Endodermal cell (in vitro differentiated cells): ENCODE measurements around the gene DSG1. TPM values are rescaled to one million over a fixed set of nuclear protein-coding genes. Genes with fewer than 3 reads are reported as not detected.

Experiments used
- DNase-seq: peaks from one replicate; pipeline ENCODE4 v3.0.0-alpha.2; 2017
- H3K27ac ChIP-seq: 2 replicates; pipeline ENCODE4 v1.5.1; 2013; ENCODE audit warnings: mild to moderate bottlenecking, low read depth, low read length, moderate library complexity
- H3K27me3 ChIP-seq: 2 replicates; pipeline ENCODE4 v1.6.1; 2013; ENCODE audit warnings: mild to moderate bottlenecking, low read length, moderate library complexity; ENCODE audit not compliant: insufficient read depth, control insufficient read depth, poor library complexity, severe bottlenecking
- H3K36me3 ChIP-seq: 2 replicates; pipeline ENCODE4 v1.7.0; 2013; ENCODE audit warnings: mild to moderate bottlenecking, low read length, moderate library complexity; ENCODE audit not compliant: control insufficient read depth, insufficient read depth
- H3K4me1 ChIP-seq: one replicate; pipeline ENCODE4 v1.7.0; 2013; ENCODE audit warnings: low read length; ENCODE audit not compliant: control insufficient read depth, insufficient read depth
- H3K4me3 ChIP-seq: 2 replicates; pipeline ENCODE4 v1.5.1; 2013; ENCODE audit warnings: mild to moderate bottlenecking, low read length, moderate library complexity
- H3K9ac ChIP-seq: 2 replicates; pipeline ENCODE4 v1.6.1; 2013; ENCODE audit warnings: mild to moderate bottlenecking, low read length, moderate library complexity; ENCODE audit not compliant: poor library complexity, severe bottlenecking; ENCODE audit errors: extremely low read depth
- H3K9me3 ChIP-seq: 2 replicates; pipeline ENCODE4 v1.6.1; 2013; ENCODE audit warnings: mild to moderate bottlenecking, low read length, moderate library complexity; ENCODE audit not compliant: control insufficient read depth
- H3K27ac Mint-ChIP-seq: 2 replicates; pipeline ENCODE4 v1.8.0; 2020; ENCODE audit warnings: mixed read lengths
- H3K27me3 Mint-ChIP-seq: 2 replicates; pipeline ENCODE4 v1.8.0; 2021; ENCODE audit warnings: mild to moderate bottlenecking, mixed read lengths; ENCODE audit not compliant: insufficient read depth
- H3K36me3 Mint-ChIP-seq: 2 replicates; pipeline ENCODE4 v1.8.0; 2020; ENCODE audit warnings: low read depth, mixed read lengths
- H3K4me1 Mint-ChIP-seq: 2 replicates; pipeline ENCODE4 v1.8.0; 2020; ENCODE audit warnings: mixed read lengths
- H3K4me3 Mint-ChIP-seq: 2 replicates; pipeline ENCODE4 v1.8.0; 2020; ENCODE audit warnings: mild to moderate bottlenecking, moderate library complexity, mixed read lengths
- H3K9me3 Mint-ChIP-seq: 2 replicates; pipeline ENCODE4 v1.8.0; 2020; ENCODE audit warnings: mild to moderate bottlenecking, mixed read lengths
- WGBS, 2 experiments: methylation state at CpG; one replicate each; pipeline versions ENCODE4 v1.1.5 to v1.1.7; 2013; ENCODE audit warnings: missing lambda C conversion rate in 2 of 2, mixed read lengths in 1 of 2; ENCODE audit not compliant: insufficient coverage in 1 of 2, insufficient read length in 1 of 2; 5-methylcytosine and 5-hydroxymethylcytosine counted together
- total RNA-seq, 2 donors: library from RNA; stranded (reverse); fragmentation: NEBNext Ultra II Directional in 1 of 2; extraction: Animal tissue kit (Norgen Biotek cat#: 25700) in 1 of 2; gene quantifications; 2 replicates in 1 of 2; 3 replicates in 1 of 2; pipeline ENCODE4 v1.2.1, GENCODE V29; 2021
- TF ChIP-seq, protein P1 (sequence below): fragments of 200-600 bp; sonication (generic); conservative IDR thresholded peaks from 2 replicates; pipeline ENCODE4 v1.5.0; 2021; ENCODE audit warnings: antibody characterized with exemption, mild to moderate bottlenecking

DSG1 gene
- total RNA-seq, 2 donors from 2014 or later: not detected

DNA sequence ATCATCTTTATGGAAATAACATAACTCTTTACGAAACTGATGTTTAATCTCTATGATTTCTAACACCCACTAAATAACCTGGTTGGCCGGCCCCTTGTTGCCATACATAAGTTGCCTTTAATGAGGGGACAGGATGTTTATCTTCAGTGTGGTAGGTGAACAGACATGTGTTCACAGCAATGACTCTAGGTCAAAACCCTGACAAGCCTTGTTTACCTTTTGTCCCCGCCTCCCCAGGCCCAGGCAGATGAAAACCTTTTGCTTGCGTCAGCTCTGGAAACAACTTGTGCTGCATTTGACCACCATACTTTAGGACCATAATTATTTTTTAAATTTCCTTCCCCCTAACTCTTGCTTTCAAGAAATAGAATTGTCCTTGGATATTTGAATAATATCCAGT, 55.7 kb downstream of the DSG1 start:
- H3K9me3 Mint-ChIP-seq: no peaks in the 10 kb centered on the region
- Histone ChIP-seq H3K4me3 (no peak overlapping the region), H3K27me3 (no peaks in the 10 kb centered on the region), H3K27ac (no peak overlapping the region), H3K9me3 (no peaks in the 10 kb centered on the region), H3K36me3 (no peaks in the 10 kb centered on the region), H3K9ac (no peak overlapping the region), H3K4me1 (no peaks in the 10 kb centered on the region)
- 86 to 90% methylated on average over 2 to 4 of the region's 4 CpGs for WGBS, 2 experiments
- H3K27me3 Mint-ChIP-seq: no peaks in the 10 kb centered on the region
- H3K4me3 Mint-ChIP-seq: no peak overlapping the region
- TF ChIP-seq, protein P1, sequence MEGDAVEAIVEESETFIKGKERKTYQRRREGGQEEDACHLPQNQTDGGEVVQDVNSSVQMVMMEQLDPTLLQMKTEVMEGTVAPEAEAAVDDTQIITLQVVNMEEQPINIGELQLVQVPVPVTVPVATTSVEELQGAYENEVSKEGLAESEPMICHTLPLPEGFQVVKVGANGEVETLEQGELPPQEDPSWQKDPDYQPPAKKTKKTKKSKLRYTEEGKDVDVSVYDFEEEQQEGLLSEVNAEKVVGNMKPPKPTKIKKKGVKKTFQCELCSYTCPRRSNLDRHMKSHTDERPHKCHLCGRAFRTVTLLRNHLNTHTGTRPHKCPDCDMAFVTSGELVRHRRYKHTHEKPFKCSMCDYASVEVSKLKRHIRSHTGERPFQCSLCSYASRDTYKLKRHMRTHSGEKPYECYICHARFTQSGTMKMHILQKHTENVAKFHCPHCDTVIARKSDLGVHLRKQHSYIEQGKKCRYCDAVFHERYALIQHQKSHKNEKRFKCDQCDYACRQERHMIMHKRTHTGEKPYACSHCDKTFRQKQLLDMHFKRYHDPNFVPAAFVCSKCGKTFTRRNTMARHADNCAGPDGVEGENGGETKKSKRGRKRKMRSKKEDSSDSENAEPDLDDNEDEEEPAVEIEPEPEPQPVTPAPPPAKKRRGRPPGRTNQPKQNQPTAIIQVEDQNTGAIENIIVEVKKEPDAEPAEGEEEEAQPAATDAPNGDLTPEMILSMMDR: no peak
- no peaks in the 10 kb centered on the region for H3K36me3 Mint-ChIP-seq
- no peaks in the 10 kb centered on the region for H3K4me1 Mint-ChIP-seq
- H3K27ac Mint-ChIP-seq: no peak overlapping the region
- no peak for DNase-seq

- Histone ChIP-seq H3K4me1 (no peaks in the 10 kb centered on the region), H3K27ac (no peak within 1 kb of the TSS), H3K9me3 (no peaks in the 10 kb centered on the region), H3K9ac (no peak within 1 kb of the TSS), H3K36me3 (no peaks in the 10 kb centered on the region), H3K27me3 (no peaks in the 10 kb centered on the region), H3K4me3 (no peak within 1 kb of the TSS)
- Mint-ChIP-seq H3K4me3 (no peak within 1 kb of the TSS), H3K4me1 (no peaks in the 10 kb centered on the region), H3K27me3 (no peaks in the 10 kb centered on the region), H3K9me3 (no peaks in the 10 kb centered on the region), H3K27ac (no peak within 1 kb of the TSS), H3K36me3 (no peaks in the 10 kb centered on the region)
- TF ChIP-seq, protein P1: no peak
- 84 to 100% methylated on average over 2 to 3 of the region's 3 CpGs for WGBS, 2 experiments
- DNase-seq: no peak
Measured at GRCh38 chr18:31376477-31376876, 58.5 kb downstream of the DSG1 start, which contains the start of gene DSG4. TSS of gene DSG4 (plus strand) at chr18:31376777. CDS start at chr18:31376912, 135 bp downstream.

DNA sequence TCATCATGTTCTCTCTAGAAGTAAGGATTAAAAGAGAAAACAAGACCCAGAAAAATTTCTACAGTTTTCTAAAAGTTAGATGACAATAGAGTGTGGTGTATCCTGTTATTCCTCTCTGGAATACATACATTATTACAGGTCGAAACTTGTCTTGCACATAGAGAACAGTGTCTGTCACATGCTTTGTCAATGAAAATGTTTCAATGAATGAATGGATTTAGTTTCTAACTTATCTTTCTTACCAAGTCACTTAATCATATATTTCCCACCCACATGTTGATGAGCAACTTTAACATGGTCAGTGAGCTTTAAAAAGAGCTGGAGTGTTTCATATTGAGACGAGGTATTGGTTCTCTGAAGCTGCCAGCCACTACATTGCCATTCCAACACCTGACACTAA, 63.0 kb downstream of the DSG1 start:
- H3K4me3 Mint-ChIP-seq: no peak overlapping the region
- no peaks in the 10 kb centered on the region for H3K27me3 ChIP-seq
- H3K4me1 ChIP-seq: no peaks in the 10 kb centered on the region
- H3K4me1 Mint-ChIP-seq: no peaks in the 10 kb centered on the region
- no peak overlapping the region for H3K27ac Mint-ChIP-seq
- H3K4me3 ChIP-seq: no peak overlapping the region
- WGBS, 2 experiments: 82 to 100% methylated on average over 1 of the region's 2 CpGs
- no peaks in the 10 kb centered on the region for H3K9me3 Mint-ChIP-seq
- no peaks in the 10 kb centered on the region for H3K9me3 ChIP-seq
- H3K27me3 Mint-ChIP-seq: no peaks in the 10 kb centered on the region
- no peak for DNase-seq
- H3K36me3 ChIP-seq: no peaks in the 10 kb centered on the region
- TF ChIP-seq, protein P1: no peak
- H3K9ac ChIP-seq: no peak overlapping the region
- no peaks in the 10 kb centered on the region for H3K36me3 Mint-ChIP-seq
- no peak overlapping the region for H3K27ac ChIP-seq
